GM18517 (cell line): Measurements from ENCODE around the gene LSS.
"Not testable (repeated sequence)": the region's sequence is repeated elsewhere in the genome, so short reads cannot be mapped to it uniquely, and the experiment has no call there.

Source experiments
- ATAC-seq: cut with Tn5 transposase; IDR thresholded peaks from one replicate; pipeline ENCODE4 v1.9.1; 2021; ENCODE audit warnings: mild to moderate bottlenecking, moderate library complexity; ENCODE audit not compliant: unreplicated experiment

Gene LSS

DNA sequence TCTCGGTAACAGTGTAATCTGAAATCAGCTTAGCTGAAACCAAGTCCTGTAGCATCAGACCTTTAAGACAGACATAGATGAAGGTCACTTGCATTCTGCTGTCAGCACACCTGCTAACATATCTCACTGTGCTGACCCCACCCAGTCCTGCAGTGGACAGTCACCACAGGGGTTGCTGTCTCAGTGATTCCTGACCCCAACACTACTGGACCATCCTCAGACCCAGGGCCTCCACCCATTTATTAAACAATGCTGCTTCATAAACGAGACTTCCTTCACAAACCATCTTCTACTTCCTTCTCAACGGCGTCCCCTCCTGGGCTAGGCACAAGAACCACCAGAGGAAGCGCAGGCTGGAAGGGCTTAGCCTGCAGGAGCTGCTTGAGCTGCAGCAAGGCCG lies 17.8 kb upstream of the LSS start:
- ATAC-seq = no peak

DNA sequence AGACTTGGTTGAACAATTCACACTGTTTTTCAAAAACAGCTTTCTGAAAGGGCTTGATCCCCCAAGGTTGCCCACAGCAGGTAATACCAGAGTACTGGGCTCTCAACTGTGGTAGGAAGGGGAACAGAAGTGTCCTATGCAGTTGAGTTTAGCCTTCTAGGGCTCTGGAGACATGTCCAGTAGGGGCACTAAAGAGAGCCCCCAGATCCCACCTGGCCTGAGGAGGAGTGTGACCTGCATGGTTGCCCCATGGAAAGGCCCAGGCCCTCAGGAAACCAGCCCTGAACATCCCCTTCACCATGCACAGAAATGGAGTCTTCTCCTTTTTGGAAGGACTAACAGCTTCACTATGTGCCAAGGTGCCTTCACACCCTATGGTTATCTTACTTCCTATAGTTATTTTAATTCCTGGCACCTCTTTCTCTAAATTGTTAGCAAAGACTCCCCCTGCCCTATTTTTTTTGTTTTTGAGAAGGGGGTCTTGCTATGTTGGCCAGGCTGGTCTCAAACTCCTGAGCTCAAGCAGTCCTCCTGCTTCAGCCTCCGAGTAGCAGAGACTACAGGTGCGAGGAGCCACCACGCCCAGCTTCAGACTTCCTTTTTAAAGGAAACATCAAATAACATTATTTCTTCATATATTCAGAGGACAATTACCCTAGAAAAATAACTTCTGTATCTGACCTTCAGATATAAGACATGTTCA lies 16.8 kb upstream of the LSS start:
- ATAC-seq = no peak

DNA sequence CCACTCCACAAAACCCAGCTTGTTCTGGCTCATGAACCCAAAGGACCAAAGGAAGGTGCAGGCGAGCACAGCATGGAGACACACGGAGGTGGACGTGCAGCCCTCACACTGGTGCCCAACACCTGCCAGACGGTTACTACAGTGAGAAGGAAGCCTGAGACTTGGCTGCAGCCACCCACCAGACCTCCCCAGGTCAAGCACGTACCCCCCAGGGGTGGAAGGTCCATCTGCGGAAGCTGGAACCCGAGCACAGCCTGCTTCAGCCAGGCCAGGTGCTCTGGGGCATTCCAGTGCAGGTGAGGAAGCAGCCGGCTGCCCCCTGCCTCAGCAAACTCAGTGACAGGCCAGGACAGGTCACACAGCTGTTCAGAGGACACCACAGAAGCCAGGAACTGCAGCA lies 16.0 kb upstream of the LSS start:
- no peak for ATAC-seq

DNA sequence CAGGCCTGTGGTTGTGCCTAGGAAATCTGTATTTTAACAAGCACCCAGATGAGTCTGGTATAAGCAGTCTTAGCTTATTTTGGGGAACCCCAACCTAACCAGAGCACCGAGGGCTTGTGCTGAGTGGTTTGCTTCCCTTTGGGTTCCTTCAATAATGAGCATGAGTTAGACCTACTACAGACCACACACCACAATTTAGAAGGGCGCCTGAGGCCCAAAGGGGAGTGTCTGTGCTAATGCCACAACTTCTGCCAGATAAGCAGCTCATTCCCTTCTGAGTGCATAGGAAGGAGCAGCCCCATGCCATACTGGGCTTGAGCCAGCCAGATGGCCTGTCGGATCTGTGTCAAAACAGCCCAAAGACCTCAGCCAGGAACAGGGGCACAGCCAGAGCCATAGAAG lies 15.4 kb upstream of the LSS start:
- no peak for ATAC-seq

DNA sequence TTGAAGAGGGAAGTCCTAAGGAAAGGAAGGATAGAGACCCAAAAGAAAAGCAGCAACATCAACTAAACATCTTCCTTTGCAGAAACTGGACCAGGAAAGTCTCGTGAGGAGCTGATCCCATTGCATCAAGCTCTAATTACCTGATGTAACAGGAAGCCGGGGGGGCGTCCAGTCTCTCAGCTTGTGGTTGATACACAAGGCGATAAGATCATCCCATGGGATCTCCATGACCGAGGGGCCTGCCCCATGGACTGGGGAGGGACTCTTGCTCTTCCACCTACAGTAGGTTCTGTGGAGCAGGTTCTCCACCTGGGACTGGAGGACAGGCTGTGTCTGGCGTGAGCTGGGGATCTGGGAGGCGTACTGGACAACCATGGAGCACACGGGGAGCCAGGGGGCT lies 14.8 kb upstream of the LSS start:
- no peak for ATAC-seq

DNA sequence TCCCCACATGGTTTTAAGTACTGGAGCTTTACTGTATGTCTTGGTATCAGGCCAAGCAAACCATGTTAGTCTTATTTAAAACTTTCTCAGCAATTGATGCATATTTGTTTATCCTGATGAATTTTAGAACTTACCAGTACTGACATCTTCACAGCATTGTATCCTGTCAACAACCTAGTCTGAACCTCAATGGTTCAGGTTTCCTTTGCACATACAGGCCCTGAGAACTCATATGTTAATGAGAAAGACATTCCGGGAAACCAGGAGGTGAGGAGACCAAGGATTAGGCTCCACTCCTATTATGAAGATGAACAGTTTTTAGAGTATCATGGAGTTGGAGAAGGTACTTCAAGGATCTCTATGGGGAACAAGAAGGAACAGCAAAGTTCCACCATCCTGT lies 13.0 kb upstream of the LSS start:
- ATAC-seq = not testable (repeated sequence)

DNA sequence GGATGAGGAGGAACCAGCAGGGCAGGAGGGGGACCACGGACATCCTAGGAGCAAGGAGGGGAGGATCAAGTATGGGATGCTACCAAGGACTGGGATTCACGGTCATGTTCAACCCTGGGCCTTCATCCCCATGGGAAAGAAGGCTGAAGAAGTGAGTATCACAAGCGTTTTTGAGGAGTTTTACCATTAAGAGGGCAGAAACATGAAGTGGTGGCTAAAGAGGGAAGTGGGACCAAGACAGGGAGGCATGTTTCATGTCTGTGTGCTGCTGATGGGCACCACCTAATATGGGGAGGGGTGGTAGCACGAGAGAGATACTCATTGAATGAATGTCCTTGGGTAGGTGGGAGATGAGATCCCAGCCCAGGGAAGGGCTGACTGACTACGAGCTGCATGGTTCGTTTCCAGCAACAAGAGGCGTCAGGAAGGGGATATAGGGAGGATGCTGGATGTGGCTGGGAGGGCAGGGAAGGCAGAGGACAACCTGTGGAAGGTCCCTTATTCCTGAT lies 11.3 kb upstream of the LSS start:
- no peak for ATAC-seq

DNA sequence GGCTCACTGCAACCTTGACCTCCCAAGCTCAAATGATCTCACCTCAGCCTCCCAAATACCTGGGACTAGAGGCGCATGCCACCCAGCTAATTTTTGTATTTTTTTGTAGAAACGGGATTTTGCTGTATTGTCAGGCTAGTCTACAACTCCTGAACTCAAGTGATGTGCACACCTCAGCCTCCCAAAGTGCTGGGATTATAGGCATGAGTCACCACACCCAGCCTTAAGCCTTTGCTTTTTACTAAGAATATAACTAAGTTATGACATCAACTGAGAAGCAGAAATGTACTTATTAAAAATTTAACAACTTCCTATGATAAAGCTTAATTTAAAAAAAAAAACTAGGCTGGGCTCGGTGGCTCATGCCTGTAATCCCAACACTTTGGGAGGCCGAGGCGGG lies 8.9 kb upstream of the LSS start:
- no peak for ATAC-seq

DNA sequence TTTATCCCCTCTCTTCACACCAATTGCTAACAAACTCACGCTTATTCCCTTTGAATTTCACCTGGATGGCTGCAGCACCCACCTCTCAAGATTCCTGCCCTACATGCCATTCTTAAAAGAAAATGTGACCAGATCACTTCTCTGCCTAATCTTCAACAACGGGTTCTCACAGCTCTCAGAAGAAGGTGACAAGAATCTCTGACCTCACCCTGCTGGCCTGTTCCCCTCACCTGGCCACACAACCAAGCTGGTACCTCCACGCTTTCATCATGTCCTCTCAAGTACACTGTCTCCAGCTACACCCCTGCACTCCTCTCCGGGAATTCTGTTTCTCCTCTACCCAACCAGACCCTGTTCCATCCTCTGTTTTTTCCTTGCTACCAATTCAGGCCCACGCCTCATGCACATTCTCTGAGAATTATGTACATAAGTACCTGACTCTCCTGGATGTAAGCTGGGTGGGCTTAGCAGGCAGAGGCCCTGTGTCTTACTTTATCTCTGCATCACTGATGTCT lies 5.9 kb upstream of the LSS start:
- ATAC-seq = no peak

DNA sequence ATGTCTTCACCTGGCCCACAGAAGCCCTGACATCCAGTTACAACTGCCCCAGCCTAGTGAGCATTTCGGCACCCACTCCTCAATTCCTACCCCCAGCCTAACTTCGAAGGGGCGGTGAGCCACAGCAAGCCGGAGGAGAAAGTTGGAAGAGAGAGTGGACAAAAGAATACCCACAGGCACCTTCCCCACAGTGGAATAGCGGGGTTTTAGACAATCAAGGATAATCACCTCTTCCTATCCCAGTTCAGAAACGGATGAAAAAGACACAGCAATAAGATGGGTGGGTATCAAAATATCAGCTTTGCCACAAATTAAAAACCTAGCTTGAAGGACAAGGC lies 1.3 kb upstream of the LSS start:
- ATAC-seq = no peak

DNA sequence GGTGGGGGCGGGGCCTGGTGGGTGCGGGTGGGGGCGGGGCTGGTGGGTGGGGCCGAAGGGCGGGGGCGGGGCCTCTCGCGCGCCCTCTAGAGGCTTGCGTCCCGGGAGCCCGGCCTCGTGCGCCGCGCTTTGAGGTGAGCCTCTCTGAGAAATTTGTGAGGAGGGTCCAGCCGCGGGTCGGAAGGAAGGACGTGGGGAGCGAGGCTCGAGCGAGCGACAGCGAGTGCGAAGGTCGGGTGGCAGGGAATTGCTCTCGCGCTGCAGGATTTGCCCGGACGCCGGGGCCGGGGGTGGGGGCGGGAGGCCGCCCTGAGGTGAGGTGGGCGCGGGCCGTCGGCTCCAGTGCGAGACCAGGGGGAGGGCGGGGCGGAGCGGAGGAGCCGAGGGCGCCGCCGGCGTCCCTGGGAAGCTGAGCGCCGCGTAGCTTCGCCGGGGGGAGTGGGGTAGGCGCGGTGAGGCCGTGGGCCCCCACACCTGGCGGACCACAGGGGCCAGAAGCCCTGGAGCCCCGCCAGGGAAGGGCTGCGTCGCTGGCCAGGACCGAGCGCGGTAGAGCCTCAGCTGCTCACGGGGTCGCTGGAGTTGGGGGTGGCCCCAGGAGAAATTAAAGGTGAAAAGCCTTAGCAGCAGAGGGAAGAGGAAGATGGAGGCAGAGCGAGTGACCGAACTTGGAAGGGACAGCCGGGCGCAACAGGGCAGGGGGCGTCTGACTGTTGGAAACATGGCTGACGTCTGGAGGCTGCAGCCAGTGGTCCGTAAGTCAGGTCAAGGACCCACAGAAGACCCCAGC lies 754 bp upstream of the LSS start:
- no peak for ATAC-seq

DNA sequence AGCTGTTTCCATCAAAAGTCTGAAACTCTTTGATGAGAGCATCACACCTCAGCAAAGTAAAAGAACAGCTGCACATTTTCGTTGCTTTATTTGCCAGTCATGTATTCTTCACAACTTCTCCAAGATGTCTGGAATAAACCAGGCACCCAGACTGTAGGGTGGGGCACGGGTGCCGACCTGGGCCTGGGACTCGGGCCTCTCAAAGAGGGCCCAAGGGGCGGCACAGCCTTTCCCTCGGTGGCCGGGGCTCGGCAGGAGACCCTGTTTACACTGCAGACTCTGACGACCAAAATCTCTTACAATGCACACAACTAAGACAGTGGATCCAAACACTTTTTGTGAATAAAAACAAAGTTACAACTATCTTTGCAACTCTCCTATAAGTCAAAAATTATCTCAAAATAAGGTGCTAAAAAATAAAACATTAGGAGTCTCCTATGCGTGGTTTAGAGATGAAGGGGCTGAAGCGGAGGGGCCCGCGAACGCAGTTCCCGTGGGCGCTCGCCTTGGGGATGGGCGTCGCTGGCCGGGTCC lies 696 bp downstream of the LSS start:
- ATAC-seq = no peak

DNA sequence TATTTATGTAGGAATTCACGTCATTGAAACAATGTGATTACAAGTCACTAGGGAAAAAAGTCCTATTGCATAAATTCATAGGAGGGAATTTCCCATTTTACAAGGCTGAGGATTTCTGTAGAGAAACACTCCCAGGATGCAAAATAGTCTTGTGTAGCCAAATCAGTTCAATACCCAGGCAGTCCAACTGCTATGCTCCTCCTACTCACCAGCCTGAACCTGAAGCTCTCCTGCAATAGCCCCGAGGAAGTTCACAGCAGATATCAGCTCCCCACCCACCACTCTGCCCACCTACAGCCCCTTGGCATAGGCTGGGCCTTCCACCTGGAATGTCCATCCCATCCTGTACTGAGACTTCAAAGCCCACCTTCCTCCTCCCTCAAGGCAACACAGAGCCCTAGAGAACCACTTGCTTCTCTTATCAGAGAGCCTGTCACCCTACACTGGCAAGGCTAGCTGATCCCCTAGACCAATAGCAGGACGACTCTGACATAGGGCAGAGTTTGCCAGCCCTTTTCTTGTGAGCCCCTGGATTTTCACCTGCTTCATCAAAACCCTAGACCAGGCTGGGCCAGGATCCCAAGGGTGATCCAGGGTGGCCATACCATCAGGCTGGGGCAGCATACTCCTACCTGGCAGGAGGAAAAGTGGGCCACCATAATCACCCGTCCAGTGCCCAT lies 1.5 kb downstream of the LSS start:
- no peak for ATAC-seq

DNA sequence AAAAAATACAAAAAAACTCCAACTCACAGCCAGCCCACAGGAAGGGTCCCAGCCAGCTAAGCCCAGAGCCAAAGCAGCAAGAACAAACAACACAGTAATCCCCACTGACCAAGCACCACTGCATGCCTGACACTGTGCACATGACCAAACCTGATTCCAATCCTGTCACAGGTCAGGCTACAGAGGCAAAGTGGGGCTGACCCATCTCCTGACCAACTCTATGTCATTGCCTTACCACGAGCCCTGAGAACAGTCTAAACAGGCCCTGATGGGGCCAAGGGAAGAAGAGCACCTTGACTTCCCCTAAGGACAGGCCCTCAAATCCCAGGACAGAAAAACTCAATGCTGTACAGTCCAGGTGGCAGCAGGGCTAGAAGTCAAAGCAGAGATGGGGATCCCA lies 2.4 kb downstream of the LSS start:
- ATAC-seq = no peak

DNA sequence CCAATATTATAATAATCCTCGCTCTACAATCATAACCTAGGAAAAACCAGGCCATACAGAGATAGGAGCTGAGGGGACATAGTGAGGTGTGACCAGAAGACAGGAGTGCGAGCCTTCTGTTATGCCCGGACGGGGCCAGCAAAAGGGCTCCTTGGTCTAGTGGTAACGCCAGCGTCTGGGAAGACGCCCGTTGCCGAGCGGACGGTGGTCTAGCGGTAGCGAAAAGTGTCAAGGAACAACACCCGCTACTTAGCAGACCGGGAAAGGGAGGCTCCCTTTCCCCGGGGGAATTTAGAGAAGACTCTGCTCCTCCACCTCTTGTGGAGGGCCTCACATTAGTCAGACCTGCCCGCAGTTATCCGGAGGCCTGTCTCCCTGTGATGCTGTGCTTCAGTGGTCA lies 4.9 kb downstream of the LSS start:
- not testable (repeated sequence) for ATAC-seq

DNA sequence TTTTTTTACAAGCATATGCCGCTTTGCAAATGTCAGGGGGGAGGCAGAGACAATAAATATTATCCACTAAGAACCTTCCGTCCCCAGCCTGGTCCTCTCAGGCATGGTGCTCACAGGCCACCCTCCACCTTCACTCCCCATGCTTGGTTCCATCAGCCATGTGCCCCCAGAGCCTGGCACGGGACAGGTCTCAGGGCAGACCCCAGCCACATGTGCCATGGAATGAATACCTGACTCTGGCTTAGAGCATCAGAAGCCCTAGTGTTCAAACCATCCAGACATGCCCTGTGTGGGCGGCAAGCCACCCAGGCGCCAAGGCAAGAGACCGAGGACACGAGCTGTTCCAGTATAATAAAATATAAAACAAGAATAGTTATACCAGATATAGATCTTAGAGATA lies 5.4 kb downstream of the LSS start:
- no peak for ATAC-seq

DNA sequence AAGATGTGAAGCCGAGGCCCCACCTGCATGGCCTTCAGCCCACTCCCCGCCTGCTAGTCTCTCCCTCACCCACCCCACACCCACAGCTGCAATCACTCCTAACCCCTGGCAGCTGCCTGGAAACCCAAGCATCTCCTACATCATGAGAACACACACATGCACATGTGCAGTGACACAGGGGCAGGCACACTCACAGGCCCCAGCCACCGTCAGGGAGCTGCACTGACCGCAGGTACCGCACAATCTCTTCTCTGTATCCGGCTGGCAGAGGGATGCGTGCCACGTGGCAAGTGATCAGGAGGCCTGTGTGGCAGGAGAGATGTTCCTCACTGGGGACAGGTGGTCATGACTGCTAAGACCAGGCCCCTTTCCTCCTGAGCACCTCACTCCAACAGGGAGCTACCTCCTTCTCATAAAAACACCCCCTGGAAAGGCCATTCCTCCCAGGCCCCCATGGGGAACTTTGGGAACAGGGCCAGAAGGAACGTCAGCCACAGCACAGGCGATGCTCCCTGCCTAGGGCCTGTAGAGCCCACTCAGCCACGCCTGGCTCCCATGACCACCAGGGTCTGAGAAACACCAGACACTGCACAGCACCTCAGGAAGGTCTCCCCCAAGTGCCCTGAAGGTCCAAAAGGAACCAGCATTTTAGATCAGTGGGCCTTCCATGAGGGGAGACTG lies 6.0 kb downstream of the LSS start:
- ATAC-seq = no peak

DNA sequence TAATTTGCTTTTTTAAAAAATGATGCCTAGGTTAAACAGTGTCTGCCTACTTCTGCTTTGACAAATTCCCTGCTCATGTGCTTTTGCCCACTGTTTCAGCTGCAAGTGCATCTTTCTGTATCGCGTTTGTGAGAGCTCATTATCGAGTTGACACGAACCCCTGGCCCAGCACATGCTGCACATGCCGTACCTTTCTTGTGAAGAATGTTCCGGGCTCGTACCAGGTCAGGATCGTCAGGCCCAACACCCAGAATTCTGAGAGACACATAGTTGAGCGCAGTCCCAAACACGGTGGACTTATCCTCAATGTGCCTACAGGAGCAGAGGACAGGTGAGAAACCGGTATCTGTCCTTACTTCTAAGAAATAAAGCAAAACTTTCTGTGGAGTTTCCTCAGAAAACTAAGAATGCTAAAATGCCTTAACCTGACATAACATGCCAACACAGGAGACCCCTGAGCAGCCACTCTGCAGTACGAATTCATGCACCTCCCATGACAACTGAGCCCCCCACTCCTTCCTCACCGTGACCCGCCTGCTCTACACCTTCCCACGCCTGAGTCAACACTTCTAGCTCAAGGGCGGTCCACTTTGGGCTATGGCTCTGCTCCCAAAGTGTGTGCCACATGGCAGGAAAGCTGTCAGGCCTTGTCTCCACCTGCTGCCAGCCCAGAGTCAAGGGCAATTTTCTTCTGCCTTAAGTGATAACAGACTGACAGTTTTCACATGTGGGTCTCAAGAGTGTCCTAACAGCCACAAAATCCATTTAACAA lies 6.7 kb downstream of the LSS start:
- no peak for ATAC-seq

DNA sequence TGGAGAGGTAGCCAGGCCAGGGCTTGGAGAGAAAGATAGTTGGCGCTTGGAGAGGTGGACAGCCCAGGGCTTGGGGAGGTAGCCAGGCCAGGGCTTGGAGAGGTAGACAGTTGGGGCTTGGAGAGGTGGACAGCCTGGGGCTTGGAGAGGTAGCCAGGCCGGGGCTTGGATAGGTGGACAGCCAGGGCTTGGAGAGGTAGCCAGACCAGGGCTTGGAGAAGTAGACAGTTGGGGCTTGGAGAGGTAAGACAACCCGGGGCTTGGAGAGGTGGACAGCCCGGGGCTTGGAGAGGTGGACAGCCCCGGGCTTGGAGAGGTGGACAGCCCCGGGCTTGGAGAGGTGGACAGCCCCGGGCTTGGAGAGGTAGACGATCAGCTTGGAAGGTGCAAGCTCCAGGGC lies 7.7 kb downstream of the LSS start:
- no peak for ATAC-seq

DNA sequence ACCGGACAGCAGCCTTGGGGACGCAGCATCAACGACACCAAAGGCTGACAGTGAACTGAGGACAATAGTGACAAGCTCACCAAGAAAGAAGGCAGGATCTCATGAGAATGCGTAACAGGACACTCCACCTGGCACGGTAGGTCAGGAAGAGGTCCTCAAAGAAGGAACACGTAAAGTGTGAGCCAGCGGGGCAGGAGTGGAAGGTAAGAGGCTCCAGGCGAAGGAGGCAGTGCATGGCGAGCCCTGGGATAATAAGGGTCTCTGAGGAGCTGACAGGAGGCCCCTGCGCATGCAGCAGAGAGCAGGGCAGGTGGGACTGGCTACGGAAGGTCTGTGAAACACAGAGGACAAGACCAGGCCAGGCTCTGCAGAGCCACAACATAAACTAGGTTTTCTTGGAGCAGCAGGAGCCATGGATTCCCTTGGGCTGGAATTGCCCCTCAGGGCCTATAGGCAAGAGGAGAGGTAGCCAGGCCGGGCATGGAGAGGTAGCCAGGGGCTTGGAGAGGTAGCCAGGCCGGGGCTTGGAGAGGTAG lies 8.2 kb downstream of the LSS start:
- no peak for ATAC-seq
